ENCODE results near the gene USH2A.

Gene USH2A

DNA sequence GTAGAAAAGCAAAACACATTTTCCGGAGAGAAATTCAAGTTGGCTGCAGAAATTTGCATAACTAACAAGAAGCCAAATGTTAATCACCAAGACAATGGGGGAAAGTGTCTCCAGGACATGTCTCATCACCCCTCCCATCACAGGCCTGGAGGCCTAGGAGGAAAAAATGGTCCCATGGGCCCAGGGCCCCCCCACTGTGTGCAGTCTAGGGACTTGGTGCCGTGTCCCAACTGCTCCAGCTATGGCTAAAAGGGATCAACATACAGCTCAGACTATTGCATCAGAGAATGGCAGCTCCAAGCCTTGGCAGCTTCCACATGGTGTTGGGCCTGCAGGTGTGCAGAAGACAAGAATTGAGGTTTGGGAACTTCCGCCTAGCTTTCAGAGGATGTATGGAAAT is 138.2 kb downstream of the USH2A start:
- H3K27me3 ChIP-seq (ENCODE audit: insufficient read depth, low read depth, severe bottlenecking): no peaks in the 10 kb centered on the region
- H3K27ac ChIP-seq: no peak overlapping the region
- no peak for DNase-seq
- no peaks in the 10 kb centered on the region for H3K36me3 ChIP-seq
- H3K4me3 ChIP-seq (ENCODE audit: low read depth, low read length): no peak overlapping the region
- peaks cover 9% of the 10 kb centered on the region for H3K9me3 ChIP-seq (ENCODE audit: severe bottlenecking)
- TF ChIP-seq, protein P1, sequence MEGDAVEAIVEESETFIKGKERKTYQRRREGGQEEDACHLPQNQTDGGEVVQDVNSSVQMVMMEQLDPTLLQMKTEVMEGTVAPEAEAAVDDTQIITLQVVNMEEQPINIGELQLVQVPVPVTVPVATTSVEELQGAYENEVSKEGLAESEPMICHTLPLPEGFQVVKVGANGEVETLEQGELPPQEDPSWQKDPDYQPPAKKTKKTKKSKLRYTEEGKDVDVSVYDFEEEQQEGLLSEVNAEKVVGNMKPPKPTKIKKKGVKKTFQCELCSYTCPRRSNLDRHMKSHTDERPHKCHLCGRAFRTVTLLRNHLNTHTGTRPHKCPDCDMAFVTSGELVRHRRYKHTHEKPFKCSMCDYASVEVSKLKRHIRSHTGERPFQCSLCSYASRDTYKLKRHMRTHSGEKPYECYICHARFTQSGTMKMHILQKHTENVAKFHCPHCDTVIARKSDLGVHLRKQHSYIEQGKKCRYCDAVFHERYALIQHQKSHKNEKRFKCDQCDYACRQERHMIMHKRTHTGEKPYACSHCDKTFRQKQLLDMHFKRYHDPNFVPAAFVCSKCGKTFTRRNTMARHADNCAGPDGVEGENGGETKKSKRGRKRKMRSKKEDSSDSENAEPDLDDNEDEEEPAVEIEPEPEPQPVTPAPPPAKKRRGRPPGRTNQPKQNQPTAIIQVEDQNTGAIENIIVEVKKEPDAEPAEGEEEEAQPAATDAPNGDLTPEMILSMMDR (IDR thresholded peaks at IDR 0.05; ENCODE audit: low read depth, low read length): no peak

DNA sequence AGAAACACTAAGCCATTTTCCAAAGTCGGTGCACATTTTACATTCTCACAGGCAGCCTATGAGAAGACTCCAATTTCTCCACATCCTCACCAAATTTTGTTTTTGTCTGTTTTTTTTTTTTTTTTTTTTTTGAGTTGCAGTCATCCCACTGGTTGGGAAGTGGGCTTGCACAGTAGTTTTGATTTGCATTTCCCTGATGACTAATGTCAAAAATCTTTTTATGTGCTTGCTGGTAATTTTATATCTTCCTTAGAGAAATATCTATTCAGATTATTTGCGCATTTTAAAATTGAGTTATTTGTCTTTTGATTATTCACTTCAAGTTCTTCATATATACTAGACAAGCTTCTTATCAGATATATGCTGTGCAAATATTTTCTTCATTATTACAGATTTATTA is 141.5 kb downstream of the USH2A start:
- TF ChIP-seq, protein P1 (IDR thresholded peaks at IDR 0.05; ENCODE audit: low read depth, low read length): no peak
- Histone ChIP-seq H3K9me3 (ENCODE audit: severe bottlenecking) (peaks cover 9% of the 10 kb centered on the region), H3K4me3 (ENCODE audit: low read depth, low read length) (no peak overlapping the region), H3K27ac (no peak overlapping the region), H3K27me3 (ENCODE audit: insufficient read depth, low read depth, severe bottlenecking) (no peaks in the 10 kb centered on the region), H3K36me3 (no peaks in the 10 kb centered on the region)
- no peak for DNase-seq

DNA sequence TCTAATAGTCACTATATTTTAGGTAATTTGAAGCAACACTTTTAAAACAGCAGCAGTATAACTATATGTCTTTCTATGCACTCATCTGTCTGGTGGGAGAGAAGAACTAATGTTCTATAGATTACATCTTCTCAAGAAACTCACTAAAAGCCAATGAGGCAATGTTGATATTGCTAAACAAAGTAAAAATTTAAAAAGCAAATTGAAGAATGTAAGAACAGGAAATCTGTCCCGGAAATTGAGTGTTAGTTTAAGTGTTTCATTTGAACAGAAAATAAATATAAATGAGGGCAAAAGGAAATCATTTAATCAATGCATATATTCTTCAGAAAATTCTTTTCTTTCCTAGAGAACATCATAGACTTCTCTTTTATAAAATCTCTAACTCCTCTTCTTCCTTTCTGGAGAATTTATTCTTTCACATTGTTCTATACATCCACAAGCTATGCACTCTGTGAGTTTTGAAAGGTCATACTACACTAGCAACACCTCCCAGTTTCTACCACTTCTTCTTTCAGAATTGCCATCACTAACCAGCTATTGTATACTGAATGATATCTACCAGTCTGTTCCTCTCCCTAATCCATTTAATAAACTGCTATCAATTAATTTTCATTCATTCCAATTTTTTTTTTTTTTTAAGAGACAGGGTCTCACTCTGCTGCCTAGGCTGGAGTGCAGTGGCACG is 153.0 kb downstream of the USH2A start:
- H3K27ac ChIP-seq: no peak overlapping the region
- no peaks in the 10 kb centered on the region for H3K36me3 ChIP-seq
- H3K9me3 ChIP-seq (ENCODE audit: severe bottlenecking): no peaks in the 10 kb centered on the region
- no peak overlapping the region for H3K4me3 ChIP-seq (ENCODE audit: low read depth, low read length)
- H3K27me3 ChIP-seq (ENCODE audit: insufficient read depth, low read depth, severe bottlenecking): no peaks in the 10 kb centered on the region
- no peak for DNase-seq
- TF ChIP-seq, protein P1 (IDR thresholded peaks at IDR 0.05; ENCODE audit: low read depth, low read length): no peak

DNA sequence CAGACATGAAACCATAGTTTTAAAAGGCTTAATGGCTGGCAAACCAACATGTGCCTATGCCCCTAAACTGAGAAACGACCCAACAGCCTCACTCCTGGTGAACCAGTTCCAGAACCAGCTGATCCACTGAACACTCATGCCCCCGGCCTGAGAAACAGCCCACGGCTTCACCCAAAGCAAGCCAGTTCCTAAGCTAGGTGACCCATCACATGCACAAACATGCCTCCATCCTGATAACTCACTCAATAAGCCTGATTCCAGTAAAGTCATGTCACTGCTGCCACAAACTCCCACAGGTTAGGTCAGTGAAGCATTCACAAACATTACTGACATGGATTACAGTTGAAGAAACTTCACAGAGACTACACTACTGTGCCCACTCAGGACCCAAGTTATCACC is 161.6 kb downstream of the USH2A start:
- no peak overlapping the region for H3K4me3 ChIP-seq (ENCODE audit: low read depth, low read length)
- no peaks in the 10 kb centered on the region for H3K36me3 ChIP-seq
- TF ChIP-seq, protein P1 (IDR thresholded peaks at IDR 0.05; ENCODE audit: low read depth, low read length): no peak
- no peaks in the 10 kb centered on the region for H3K27me3 ChIP-seq (ENCODE audit: insufficient read depth, low read depth, severe bottlenecking)
- no peak for DNase-seq
- H3K27ac ChIP-seq: no peak overlapping the region
- no peaks in the 10 kb centered on the region for H3K9me3 ChIP-seq (ENCODE audit: severe bottlenecking)

DNA sequence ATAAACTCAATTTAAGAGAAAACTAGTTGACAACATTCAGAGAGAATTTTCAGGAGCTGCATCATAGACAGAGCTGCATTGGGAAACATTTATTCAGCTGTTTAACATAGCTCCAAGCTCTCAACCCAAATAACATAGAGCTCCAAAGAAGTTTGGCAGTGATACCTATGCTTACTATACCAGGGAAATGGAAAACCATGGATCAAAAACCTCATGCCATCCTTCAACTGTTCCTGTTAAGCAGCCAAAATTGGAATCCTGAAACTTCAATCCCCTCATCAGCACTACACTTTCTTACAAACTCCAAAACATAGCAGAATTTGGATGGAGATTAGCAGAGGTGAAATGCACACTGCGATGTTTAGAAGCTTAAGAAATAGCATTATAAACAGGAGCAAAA is 164.4 kb downstream of the USH2A start:
- no peaks in the 10 kb centered on the region for H3K27me3 ChIP-seq (ENCODE audit: insufficient read depth, low read depth, severe bottlenecking)
- H3K9me3 ChIP-seq (ENCODE audit: severe bottlenecking): no peaks in the 10 kb centered on the region
- DNase-seq: no peak
- no peak overlapping the region for H3K27ac ChIP-seq
- no peaks in the 10 kb centered on the region for H3K36me3 ChIP-seq
- no peak overlapping the region for H3K4me3 ChIP-seq (ENCODE audit: low read depth, low read length)
- TF ChIP-seq, protein P1 (IDR thresholded peaks at IDR 0.05; ENCODE audit: low read depth, low read length): no peak

DNA sequence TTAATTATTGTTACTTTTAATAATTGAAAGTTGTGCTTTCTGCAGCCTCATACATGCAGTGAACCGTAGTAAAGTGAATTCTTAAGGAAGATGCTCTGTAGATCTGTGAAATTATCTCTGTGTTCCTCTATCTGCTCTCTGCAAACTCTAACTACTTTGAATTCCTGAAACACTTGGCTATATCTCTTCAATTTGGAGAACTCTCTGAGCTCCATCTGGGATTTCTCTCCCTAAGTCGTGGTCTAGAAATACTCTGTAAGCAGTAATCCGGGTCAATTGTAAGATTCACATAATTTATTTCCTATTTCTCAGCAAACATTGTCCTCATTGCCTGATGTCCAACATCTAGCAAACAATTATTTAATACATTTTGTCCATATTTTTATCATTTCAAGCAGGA is 164.9 kb downstream of the USH2A start:
- H3K27ac ChIP-seq: no peak overlapping the region
- H3K9me3 ChIP-seq (ENCODE audit: severe bottlenecking): no peaks in the 10 kb centered on the region
- H3K27me3 ChIP-seq (ENCODE audit: insufficient read depth, low read depth, severe bottlenecking): no peaks in the 10 kb centered on the region
- H3K36me3 ChIP-seq: no peaks in the 10 kb centered on the region
- H3K4me3 ChIP-seq (ENCODE audit: low read depth, low read length): no peak overlapping the region
- DNase-seq: no peak
- TF ChIP-seq, protein P1 (IDR thresholded peaks at IDR 0.05; ENCODE audit: low read depth, low read length): no peak

Data from WERI-Rb-1 (cell line).